Esophagus mucosa (tissue), 1 donor: Measurements from ENCODE around the gene CSTPP1. TPM values are rescaled to one million over a fixed set of nuclear protein-coding genes. Genes with fewer than 3 reads are reported as not detected.
A peak's percentile ranks its signal among the peaks of the same experiment; 100 is the strongest.

Source experiments
- ATAC-seq: fragments of 200-7000 bp; cut with Tn5 transposase; one replicate; pipeline ENCODE4 v1.9.1; 2020
- total RNA-seq: library from RNA; stranded (reverse); gene quantifications from one replicate; pipeline ENCODE4 v1.2.4, GENCODE V29; 2023
- donor health status: DM: yes; HTN: yes; CAD: no.

The CSTPP1 gene, protein sequence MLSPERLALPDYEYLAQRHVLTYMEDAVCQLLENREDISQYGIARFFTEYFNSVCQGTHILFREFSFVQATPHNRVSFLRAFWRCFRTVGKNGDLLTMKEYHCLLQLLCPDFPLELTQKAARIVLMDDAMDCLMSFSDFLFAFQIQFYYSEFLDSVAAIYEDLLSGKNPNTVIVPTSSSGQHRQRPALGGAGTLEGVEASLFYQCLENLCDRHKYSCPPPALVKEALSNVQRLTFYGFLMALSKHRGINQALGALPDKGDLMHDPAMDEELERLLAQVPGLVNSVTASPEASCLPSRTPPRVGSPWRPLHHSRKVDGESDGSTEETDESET
- 12.6 TPM for total RNA-seq

- peak; percentile 97 for ATAC-seq
Measured at GRCh38 chr11:46936138-46937110, at the start of gene CSTPP1. Gene CSTPP1, plus strand, starts transcription at chr11:46936761. Its CDS starts 45 bp downstream, at chr11:46936806.

DNA sequence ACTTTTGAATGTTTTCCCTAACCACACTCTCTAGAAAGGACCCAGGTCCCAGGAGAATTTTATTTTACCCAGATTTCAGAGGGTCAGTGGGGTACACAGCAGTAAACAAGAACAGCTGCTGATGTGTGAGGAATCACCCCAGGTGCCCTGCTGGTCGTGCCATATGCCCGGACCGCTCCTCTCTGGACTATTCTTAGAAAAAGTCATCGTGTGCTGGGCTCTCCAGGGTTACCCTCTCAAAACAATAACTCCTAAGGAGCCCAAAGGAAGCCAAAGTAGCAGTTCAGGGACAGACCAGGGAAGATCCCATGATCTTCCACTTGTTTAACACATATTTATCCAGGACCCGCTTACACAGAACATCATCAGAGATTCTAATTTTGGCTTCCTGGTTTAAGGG is 47.9 kb upstream of the CSTPP1 start:
- ATAC-seq, result no peak

GRCh38 chr11:46889251-46889650 is 47.3 kb upstream of the CSTPP1 start:
- ATAC-seq, result no peak

GRCh38 chr11:46889689-46890475 is 46.7 kb upstream of the CSTPP1 start:
- peak; percentile 88 for ATAC-seq

- peak; percentile 63 for ATAC-seq
Measured at GRCh38 chr11:46890665-46891064, 45.9 kb upstream of the CSTPP1 start.

GRCh38 chr11:46892109-46892508 is 44.5 kb upstream of the CSTPP1 start:
- ATAC-seq, result no peak

- no peak for ATAC-seq
Measured at GRCh38 chr11:46892838-46893237, 43.7 kb upstream of the CSTPP1 start.

DNA sequence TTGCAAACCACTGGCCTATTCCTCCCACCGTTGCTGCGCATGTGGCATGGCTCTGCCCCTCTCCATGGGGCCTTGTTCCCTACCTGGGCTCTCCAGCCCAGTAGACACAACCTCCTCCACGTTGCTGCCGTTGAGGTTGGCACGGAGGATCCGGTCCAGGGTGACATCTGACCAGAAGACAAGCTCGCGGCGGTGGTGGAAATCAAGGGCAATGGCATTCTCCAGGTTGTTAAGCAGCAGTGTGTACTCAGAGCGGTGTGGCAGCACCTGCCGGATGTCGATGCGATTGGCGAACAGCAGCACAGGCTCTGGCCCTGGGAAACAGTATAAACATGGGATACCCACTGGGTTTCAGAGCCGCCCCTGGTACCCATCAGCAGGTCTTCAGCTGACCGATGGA is 42.1 kb upstream of the CSTPP1 start:
- no peak for ATAC-seq

- no peak for ATAC-seq
Measured at GRCh38 chr11:46894961-46895360, 41.6 kb upstream of the CSTPP1 start.

- no peak for ATAC-seq
Measured at GRCh38 chr11:46895821-46896220, 40.7 kb upstream of the CSTPP1 start.

DNA sequence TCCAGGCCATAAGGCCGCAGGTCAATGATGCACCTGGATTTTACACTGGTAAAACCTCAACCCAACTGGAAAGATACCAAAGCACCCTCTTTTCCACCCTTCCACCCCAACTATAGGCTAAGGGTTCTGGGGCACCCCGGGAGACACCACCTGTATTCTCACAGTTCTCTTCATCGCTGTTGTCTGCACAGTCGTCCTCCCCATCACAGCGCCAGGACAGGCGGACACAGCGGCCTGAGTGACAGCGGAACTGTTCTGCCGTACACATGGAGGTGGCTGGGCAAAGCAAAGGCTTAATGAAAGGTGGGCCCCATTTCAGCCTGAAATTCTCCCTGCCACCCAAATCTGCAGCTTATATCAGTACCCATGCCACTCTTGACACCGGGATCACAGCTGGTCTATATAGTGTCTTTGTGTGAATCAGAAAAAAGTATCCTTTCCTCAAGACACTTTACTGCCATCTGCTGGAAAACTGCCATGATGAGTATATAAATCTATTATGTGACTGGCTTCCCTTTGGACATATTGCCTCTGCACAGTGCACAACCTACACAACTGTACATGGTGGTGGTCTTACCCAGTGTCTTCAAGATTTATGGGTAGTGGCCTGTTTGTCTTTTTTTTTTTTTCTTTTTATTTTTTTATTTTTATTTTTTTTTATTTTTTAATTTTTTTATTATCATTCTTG is 39.7 kb upstream of the CSTPP1 start:
- ATAC-seq, result no peak

DNA sequence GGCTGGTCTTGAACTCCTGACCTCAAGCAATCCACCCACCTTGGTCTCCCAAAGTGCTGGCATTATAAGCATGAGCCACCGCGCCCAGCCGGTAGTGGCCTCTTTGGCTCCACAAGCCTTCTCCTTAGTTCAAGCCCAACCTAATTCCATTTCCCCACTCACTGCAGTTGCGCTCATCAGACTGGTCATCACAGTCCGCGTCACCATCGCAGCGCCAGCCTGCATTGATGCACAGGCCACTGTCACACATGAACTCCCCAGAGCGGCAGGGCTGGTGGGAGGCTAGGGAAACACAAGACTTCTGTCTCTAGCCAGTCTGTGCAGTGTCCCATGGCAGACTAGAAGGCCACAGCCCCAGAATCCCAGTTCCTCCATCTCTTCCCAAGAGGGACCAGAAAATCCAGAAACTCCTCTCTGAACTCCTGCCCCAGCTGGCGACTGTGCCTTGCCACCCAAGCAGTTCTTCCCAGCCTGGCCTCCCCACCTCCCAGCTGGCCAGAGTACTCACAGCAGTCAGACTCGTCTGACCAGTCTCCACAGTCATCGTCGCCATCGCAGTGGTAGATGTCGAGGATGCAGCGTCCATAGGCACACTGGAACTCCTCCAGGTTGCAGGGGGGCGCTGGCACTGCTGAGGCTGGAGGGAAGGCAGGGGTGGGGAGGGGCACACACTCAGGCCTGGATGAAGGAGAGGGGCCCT is 38.0 kb upstream of the CSTPP1 start:
- ATAC-seq, result peak; percentile 79

DNA sequence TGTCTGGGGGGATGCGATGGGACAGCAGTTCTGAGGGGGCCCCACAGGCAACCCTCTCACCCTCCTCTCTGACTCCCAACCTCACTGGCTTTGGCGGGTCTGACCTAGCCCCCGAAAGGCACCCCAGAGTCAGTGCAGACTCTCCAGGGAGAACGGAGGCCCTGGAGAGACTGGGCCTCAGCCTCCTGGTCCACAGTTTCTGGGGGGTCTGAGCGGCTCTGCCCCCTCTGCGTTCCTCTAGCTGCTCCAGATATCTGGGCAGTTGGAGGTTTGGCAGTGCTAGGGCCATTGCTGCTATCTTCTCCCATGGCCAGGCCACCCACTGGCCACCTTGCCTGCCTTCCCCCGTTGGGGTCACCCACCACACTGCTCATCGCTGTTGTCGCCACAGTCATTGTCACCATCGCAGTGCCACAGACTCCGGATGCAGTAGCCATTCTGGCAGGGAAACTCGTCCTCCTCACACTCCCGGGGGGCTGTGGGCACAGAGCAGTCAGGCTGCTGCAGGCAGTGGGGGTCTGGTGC is 37.0 kb upstream of the CSTPP1 start:
- ATAC-seq, result no peak

DNA sequence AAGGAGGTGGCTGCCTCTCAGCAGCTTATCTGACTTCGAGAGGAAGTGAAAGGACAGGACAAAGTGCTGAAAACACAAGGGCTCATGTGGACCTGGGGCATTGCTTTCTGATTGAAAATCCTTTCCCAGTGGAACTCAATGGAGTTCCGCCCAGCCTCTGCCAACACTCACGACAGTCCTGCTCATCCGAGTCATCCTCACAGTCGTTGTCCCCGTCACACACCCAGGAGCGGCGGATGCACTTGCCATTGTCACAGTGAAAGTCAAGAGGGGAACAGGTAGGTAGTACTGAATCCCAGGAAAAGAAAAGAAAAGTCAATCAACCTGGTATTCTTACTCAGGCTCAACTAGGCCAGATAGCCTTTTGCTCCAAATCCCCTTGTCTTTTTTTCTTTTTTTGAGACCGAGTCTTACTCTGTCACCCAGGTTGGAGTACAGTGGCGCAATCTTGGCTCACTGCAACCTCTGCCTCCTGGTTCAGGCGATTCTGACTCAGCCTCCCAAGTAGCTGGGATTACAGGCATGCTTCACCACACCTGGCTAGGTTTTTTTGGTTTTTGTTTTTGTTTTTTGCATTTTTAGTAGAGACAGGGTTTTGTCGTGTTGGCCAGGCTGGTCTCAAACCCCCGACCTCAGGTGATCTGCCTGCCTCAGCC is 36.3 kb upstream of the CSTPP1 start:
- peak; percentile 44 for ATAC-seq

GRCh38 chr11:46901156-46901555 is 35.4 kb upstream of the CSTPP1 start:
- ATAC-seq, result peak; percentile 33

DNA sequence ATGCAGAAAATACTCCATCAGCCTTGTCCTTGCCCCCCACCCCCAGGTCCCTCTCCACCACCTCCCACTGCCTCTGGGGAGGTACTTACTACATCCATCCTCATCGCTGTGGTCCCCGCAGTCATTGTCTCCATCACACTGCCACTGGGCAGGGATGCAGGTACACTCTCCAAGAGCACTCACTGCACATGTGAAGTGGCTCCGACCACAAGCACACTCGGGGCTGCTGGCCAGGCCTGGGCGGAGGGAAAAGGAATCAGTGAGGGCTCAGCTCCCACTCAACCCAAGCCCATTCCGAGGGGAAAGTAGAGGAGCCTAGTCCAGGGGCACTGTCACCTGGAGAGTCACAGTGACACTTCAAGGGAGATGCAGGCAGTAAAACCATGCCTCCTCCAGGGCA is 33.9 kb upstream of the CSTPP1 start:
- no peak for ATAC-seq

DNA sequence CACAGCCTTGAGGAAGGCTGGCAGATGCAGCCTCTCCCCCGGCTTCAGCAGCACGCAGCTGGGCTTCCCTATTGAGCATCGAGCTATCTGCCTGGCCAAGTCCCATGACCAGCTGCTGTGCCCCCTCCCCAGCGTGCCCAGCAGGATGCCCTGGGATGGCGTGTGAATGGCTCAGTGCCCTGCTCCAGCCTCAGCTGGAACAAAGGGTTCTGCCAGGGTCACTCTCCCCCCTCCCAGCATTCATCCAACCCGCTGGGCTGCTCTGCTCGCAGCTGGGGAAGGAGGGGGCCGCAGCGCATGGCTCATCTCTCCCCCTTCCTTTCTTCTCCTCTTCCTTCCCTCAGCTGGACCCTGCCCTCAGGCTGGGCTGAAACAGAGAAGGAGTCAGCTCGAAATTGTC is 32.7 kb upstream of the CSTPP1 start:
- no peak for ATAC-seq

- no peak for ATAC-seq
Measured at GRCh38 chr11:46905806-46906205, 30.8 kb upstream of the CSTPP1 start.

DNA sequence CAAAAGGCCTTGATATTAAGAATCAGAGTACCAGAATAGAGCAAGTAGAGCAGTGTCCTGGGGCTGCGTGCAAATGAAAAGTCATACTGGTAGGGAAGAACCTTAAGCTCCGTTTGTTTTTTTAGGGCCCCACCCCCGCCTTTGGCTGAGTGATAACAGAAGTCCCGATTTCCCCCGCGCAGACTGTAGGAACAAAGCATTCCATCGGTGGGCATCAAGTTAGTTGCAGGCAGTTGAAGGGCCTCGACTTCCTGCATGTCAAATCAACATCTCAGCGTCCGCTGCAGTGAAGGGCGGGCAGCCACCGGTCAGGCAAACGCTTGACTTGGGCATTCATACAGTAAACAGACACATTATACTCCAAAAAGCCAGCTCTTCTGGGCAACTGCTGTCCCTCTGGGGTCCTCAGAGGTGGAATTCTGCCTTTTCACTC is 29.9 kb upstream of the CSTPP1 start:
- ATAC-seq, result no peak

DNA sequence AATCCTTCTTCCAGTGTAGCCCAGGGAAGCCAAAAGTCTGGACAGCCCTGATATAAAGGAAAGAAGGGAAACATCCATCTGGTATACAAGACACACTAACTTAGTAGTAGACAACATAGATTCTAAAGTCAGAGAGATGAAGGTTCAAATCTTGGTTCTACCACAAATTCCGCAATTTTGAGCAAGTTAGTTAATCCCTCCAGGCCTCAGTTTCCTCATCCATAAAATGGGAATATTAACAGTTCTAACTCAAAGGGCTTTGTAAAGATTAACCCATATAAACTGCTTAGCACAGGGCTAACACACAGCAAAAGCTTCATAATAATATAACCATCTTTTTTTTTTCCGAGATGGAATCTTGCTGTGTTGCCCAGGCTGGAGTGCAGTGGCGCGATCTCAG is 29.0 kb upstream of the CSTPP1 start:
- no peak for ATAC-seq
